NT2/D1 (cell line): Measurements from ENCODE around the gene ASB8.

Experiments used
- DNase-seq: peaks from one replicate; pipeline ENCODE4 v3.0.0-alpha.2; 2011; ENCODE audit warnings: low read depth, low spot score
- H3K27me3 ChIP-seq: 2 replicates; pipeline ENCODE4 v1.6.0; 2011; ENCODE audit warnings: mild to moderate bottlenecking; ENCODE audit not compliant: insufficient read length, insufficient read depth
- H3K36me3 ChIP-seq: 2 replicates; pipeline ENCODE4 v1.6.1; 2011; ENCODE audit warnings: mild to moderate bottlenecking, low read length, mixed read lengths; ENCODE audit not compliant: insufficient read depth, insufficient read length
- H3K4me1 ChIP-seq: 2 replicates; pipeline ENCODE4 v1.5.1; 2011; ENCODE audit not compliant: insufficient read depth, insufficient read length
- H3K4me3 ChIP-seq: 2 replicates; pipeline ENCODE4 v1.5.1; 2011; ENCODE audit warnings: low read depth; ENCODE audit not compliant: insufficient read length
- H3K9ac ChIP-seq: 2 replicates; pipeline ENCODE4 v1.6.0; 2011; ENCODE audit warnings: low read depth; ENCODE audit not compliant: insufficient read length
- H3K9me3 ChIP-seq: 2 replicates; pipeline ENCODE4 v1.5.1; 2011; ENCODE audit warnings: mild to moderate bottlenecking, low read length; ENCODE audit not compliant: insufficient read depth
- SUZ12 ChIP-seq: IDR thresholded peaks from 2 replicates; pipeline ENCODE4 v1.6.1; 2011; ENCODE audit not compliant: insufficient read length, insufficient read depth; ENCODE audit errors: extremely low read depth
- YY1 ChIP-seq: IDR thresholded peaks from 2 replicates; pipeline ENCODE4 v1.6.1; 2011; ENCODE audit not compliant: insufficient read length, insufficient read depth
- ZNF274 ChIP-seq: IDR thresholded peaks from 2 replicates; pipeline ENCODE4 v1.6.1; 2011; ENCODE audit warnings: mild to moderate bottlenecking, low read depth, low read length

ASB8 gene

DNA sequence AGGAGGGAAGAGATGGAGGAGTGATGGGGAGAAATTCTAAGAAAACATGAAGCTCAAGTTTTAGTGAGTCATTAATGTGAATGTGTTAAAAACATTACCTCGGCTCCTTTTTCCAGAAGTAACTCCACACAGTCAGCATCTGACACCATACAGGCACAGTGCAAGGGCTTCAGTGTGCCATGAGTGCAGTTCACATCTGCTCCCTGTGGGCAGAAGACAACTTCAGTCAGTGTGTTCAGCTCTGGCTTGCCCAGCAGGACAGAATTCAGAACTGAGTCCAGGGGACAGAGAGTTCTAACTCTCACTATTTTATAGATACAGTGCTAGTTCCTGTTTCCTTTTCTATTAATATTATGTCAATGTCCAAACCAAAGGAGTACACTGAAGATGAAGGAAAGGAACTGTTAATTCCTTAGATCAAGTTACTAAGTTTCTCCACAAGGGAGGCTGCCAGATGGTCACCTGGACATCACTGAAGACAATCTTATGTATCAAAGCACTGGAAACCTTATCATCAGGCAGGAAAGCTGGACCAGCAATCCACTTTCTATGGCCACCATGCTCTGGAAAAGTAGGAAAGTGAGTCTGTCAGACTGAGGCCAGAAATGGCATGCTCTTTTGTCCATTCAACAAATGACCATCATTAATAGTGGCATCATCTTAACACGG is 6.1 kb downstream of the ASB8 start:
- no peak overlapping the region for H3K4me3 ChIP-seq
- TF ChIP-seq YY1: no peak
- TF ChIP-seq ZNF274: no peak
- no peak for TF ChIP-seq SUZ12
- no peaks in the 10 kb centered on the region for H3K9me3 ChIP-seq
- no peak for DNase-seq
- H3K4me1 ChIP-seq: no peaks in the 10 kb centered on the region
- H3K36me3 ChIP-seq: peaks cover 31% of the 10 kb centered on the region
- H3K9ac ChIP-seq: no peak overlapping the region
- H3K27me3 ChIP-seq: no peaks in the 10 kb centered on the region

DNA sequence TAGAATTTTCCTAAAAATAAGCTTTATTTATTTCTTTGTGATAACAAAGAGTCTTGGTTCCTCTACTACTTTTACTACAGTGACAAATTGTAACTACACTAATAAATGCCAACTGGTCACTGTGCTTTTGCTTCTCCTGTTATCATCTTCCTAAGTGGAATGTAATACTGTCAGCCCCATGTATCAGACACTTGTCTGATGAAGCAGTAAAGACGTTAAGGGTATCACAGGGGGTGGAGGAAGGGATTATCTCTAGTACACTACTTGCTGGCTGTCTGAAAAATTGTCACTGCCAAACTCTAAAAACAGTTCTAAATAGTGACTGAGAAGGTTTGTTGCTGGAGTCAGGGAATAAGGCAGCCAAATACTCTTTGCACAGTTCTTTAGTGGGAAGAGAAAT is 11.3 kb downstream of the ASB8 start:
- DNase-seq: no peak
- Histone ChIP-seq H3K4me1 (no peaks in the 10 kb centered on the region), H3K4me3 (no peak overlapping the region), H3K36me3 (peaks cover 74% of the 10 kb centered on the region), H3K27me3 (no peaks in the 10 kb centered on the region), H3K9me3 (peaks cover 14% of the 10 kb centered on the region; the same call in 1 of the 2 replicates), H3K9ac (no peak overlapping the region)
- no peak for TF ChIP-seq ZNF274
- TF ChIP-seq YY1: no peak
- TF ChIP-seq SUZ12: no peak

DNA sequence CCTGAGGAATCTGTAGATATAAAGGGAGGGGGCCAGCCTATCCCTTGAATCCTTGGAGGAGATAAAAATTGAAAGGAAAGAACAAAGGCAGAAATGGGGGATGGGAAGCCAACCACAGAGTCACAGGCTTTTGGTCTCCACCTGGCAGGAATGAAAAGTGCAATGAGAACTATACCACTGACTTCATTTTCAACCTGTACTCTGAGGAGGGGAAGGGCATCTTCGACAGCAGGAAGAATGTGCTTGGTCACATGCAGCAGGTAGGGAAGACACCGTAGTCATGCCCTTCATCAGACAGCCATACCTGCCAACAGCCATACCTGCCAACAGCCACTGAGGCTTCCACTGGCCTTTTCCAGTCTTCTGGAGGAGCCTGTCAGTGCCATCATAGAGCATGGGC is 13.4 kb downstream of the ASB8 start:
- Histone ChIP-seq H3K27me3 (no peaks in the 10 kb centered on the region), H3K4me3 (no peak overlapping the region), H3K36me3 (peaks cover 77% of the 10 kb centered on the region), H3K4me1 (no peaks in the 10 kb centered on the region), H3K9me3 (peaks cover 14% of the 10 kb centered on the region; the same call in 1 of the 2 replicates), H3K9ac (no peak overlapping the region)
- DNase-seq: no peak
- TF ChIP-seq SUZ12 (no peak), YY1 (no peak), ZNF274 (no peak)

DNA sequence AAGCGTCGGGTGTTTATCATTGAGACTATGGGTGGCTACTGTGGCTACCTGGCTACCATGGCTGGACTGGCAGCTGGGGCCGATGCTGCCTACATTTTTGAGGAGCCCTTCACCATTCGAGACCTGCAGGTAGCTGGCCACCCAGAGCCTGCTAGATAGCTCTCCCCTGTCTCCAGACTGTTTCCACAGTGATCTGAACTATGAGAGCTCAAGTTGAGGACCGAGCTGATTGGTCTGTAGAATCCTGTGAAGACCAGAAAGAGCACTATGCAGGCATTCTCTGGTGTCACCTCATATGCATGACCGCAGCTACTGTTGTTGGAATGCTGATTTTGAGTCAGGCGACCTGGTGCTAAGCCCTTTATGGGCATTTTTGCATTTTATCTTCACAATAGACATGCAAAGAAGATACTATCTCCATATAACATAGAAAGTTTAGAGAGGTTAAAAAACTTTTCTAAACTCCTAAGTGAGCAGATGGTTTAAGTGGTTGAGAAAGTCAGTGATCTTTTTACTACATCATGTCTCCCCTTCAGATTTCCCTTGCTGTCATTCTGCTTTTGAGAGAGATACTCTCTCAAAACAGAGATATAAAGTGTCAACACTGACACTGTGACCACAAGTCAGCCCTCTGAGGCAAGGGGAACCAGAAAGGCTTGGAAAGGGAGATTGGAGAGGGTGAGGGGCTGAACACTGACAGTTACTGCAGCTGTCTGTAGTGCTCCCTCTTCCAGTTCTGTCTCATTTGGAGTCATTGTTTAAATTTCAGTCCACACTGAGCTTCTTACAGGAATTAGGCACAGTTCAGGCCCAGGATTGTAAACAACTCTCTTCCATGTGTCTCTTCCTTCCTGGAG is 14.3 kb downstream of the ASB8 start:
- H3K9me3 ChIP-seq: peaks cover 14% of the 10 kb centered on the region; the same call in 1 of the 2 replicates
- H3K9ac ChIP-seq: no peak overlapping the region
- peaks cover 84% of the 10 kb centered on the region for H3K36me3 ChIP-seq
- H3K4me3 ChIP-seq: no peak overlapping the region
- DNase-seq: peak; percentile 71
- H3K4me1 ChIP-seq: no peaks in the 10 kb centered on the region
- TF ChIP-seq YY1 (no peak), ZNF274 (no peak), SUZ12 (no peak)
- no peaks in the 10 kb centered on the region for H3K27me3 ChIP-seq

DNA sequence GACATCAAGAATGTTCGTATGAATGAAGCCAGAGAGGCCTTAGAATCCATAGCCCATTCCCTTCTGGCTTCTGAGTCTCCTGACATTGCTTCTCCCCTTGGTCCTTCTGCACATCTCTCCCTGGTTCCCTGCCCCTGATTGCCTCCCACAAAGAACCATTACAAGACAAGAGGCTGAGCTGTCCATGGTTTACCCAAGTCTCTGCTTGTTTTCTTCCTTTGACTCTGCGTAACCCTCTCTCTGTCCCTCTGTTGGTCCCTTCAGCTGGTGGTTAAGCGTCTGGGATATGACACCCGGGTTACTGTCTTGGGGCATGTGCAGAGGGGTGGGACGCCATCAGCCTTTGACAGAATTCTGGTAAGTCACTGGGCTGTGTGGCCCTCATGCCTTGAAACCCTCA is 22.3 kb downstream of the ASB8 start:
- H3K9me3 ChIP-seq: no peaks in the 10 kb centered on the region
- peaks cover 88% of the 10 kb centered on the region for H3K36me3 ChIP-seq
- no peaks in the 10 kb centered on the region for H3K4me1 ChIP-seq
- no peak for DNase-seq
- no peak overlapping the region for H3K4me3 ChIP-seq
- no peaks in the 10 kb centered on the region for H3K27me3 ChIP-seq
- no peak overlapping the region for H3K9ac ChIP-seq
- TF ChIP-seq YY1 (no peak), SUZ12 (no peak), ZNF274 (no peak)

DNA sequence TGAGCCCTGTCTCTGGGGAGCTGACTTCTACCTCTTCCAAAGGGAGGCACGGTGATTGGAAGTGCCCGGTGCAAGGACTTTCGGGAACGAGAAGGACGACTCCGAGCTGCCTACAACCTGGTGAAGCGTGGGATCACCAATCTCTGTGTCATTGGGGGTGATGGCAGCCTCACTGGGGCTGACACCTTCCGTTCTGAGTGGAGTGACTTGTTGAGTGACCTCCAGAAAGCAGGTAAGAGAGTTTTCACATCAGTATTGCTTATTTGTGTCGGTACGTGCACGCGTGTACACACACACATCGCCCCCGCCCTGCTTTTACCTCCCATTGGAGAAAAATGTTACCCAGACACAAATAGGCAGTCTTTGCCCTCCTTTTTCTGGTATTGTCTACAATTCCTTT is 24.5 kb downstream of the ASB8 start:
- Histone ChIP-seq H3K9me3 (no peaks in the 10 kb centered on the region), H3K9ac (no peak overlapping the region), H3K4me1 (no peaks in the 10 kb centered on the region), H3K27me3 (no peaks in the 10 kb centered on the region), H3K36me3 (peaks cover 83% of the 10 kb centered on the region), H3K4me3 (no peak overlapping the region)
- TF ChIP-seq SUZ12: no peak
- TF ChIP-seq ZNF274: no peak
- no peak for TF ChIP-seq YY1
- DNase-seq: no peak

DNA sequence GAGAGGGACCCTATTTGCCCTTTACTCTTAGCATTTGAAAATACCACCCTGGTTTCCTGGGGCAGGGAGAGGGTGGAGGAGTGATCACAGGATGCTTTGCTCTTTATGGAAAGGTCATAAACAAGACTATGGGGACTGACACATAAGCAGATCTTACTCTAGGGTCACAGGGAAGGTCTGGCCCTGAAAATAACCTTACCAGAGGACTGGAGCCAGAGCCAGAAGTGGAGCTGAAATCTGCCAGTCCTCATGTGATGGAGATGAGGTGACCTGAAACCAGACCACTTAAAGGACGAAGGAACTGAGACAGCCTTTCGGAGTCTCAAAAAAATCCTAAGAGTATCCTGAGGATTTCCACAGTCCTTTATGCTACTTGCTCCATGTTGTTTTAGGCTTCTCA is 25.8 kb downstream of the ASB8 start:
- Histone ChIP-seq H3K9me3 (no peaks in the 10 kb centered on the region), H3K4me3 (no peak overlapping the region), H3K9ac (no peak overlapping the region), H3K36me3 (peaks cover 87% of the 10 kb centered on the region), H3K27me3 (no peaks in the 10 kb centered on the region), H3K4me1 (no peaks in the 10 kb centered on the region)
- TF ChIP-seq SUZ12 (no peak), YY1 (no peak), ZNF274 (no peak)
- no peak for DNase-seq
